ENCODE results near the gene PTPN3. TPM values are rescaled to one million over a fixed set of nuclear protein-coding genes. Genes with fewer than 3 reads are reported as not detected.

The PTPN3 gene
- total RNA-seq, 1 experiment from 2014 or later, result 1.1 TPM

DNA sequence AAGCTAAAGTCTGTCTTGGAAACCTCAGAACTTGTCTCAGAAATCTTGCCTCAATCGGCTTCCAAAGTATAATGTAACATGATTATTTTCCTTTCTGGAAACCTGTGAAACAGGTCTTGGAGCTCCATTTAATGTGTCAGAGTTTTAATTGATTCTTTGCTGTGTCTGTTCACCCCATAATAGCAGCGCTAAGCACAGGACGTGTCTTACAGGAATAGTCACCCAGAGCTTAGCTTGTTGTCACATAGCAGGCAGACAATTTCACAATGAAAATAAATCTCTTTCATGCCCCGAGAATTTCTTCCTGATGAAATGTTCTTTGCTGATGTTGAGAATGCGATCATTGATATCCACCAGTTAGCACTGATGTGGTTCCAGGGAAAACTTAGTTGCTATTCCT is 40.2 kb upstream of the PTPN3 start:
- CTCF ChIA-PET, result no interaction called here

DNA sequence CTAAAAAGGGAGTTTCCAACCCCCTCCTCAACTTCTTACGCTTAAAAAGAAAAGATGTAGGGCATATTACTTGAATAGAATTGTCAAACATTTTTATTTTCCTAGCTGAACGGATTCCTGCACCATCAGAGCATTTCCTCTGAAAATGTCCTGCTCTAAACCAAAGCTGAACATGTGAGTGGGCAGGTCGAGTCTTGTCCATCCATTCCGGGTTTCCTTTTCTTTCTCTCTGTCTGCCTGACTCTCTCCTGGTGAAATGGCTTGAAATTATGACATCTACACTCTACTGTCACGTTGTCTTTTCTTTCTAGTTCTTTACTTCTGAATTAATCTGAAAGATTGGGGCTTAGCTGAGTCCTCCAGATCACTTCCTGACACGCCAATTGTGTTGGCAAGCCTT is 39.2 kb upstream of the PTPN3 start:
- no peak overlapping the region for H3K4me3 ChIP-seq (ENCODE audit: low read depth, low read length, poor library complexity, severe bottlenecking)
- peaks cover 19% of the 10 kb centered on the region for H3K27me3 ChIP-seq (replicated peaks; ENCODE audit: insufficient read depth, low read depth, low read length, poor library complexity)
- no peaks in the 10 kb centered on the region for H3K9me3 ChIP-seq (ENCODE audit: low read depth, low read length, poor library complexity, severe bottlenecking)
- no peaks in the 10 kb centered on the region for H3K4me1 ChIP-seq (ENCODE audit: insufficient read depth, low read length, poor library complexity, severe bottlenecking)
- no TSS peak for BruUV-seq (replicated peaks)
- no peak overlapping the region for H3K27ac ChIP-seq (ENCODE audit: low read depth, low read length, poor library complexity, severe bottlenecking)
- TF ChIP-seq, protein P1, sequence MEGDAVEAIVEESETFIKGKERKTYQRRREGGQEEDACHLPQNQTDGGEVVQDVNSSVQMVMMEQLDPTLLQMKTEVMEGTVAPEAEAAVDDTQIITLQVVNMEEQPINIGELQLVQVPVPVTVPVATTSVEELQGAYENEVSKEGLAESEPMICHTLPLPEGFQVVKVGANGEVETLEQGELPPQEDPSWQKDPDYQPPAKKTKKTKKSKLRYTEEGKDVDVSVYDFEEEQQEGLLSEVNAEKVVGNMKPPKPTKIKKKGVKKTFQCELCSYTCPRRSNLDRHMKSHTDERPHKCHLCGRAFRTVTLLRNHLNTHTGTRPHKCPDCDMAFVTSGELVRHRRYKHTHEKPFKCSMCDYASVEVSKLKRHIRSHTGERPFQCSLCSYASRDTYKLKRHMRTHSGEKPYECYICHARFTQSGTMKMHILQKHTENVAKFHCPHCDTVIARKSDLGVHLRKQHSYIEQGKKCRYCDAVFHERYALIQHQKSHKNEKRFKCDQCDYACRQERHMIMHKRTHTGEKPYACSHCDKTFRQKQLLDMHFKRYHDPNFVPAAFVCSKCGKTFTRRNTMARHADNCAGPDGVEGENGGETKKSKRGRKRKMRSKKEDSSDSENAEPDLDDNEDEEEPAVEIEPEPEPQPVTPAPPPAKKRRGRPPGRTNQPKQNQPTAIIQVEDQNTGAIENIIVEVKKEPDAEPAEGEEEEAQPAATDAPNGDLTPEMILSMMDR (conservative IDR thresholded peaks at IDR 0.05; ENCODE audit: low read depth, low read length), result no peak
- no peak for TF ChIP-seq EZH2 (IDR thresholded peaks at IDR 0.05; ENCODE audit: borderline replicate concordance, low read depth, low read length, poor library complexity, severe bottlenecking)
- H3K36me3 ChIP-seq (ENCODE audit: insufficient read depth, low read length, poor library complexity, severe bottlenecking), result no peaks in the 10 kb centered on the region
- no peak for DNase-seq (ENCODE audit: low spot score)
- intact Hi-C loops (cut with micrococcal nuclease; ENCODE audit: unreplicated experiment), result no loop called here
- ChIA-PET POLR2A (ENCODE audit: low non-redundant PET) (no interaction called here), CTCF (no interaction called here)

More for the DNA sequence above, 40.2 kb upstream of the PTPN3 start:
- Histone ChIP-seq H3K36me3 (ENCODE audit: insufficient read depth, low read length, poor library complexity, severe bottlenecking) (no peaks in the 10 kb centered on the region), H3K4me3 (ENCODE audit: low read depth, low read length, poor library complexity, severe bottlenecking) (no peak overlapping the region), H3K27me3 (replicated peaks; ENCODE audit: insufficient read depth, low read depth, low read length, poor library complexity) (peaks cover 19% of the 10 kb centered on the region), H3K27ac (ENCODE audit: low read depth, low read length, poor library complexity, severe bottlenecking) (no peak overlapping the region), H3K4me1 (ENCODE audit: insufficient read depth, low read length, poor library complexity, severe bottlenecking) (no peaks in the 10 kb centered on the region), H3K9me3 (ENCODE audit: low read depth, low read length, poor library complexity, severe bottlenecking) (no peaks in the 10 kb centered on the region)
- POLR2A ChIA-PET (ENCODE audit: low non-redundant PET), result no interaction called here
- no peak for TF ChIP-seq EZH2 (IDR thresholded peaks at IDR 0.05; ENCODE audit: borderline replicate concordance, low read depth, low read length, poor library complexity, severe bottlenecking)
- TF ChIP-seq, protein P1 (conservative IDR thresholded peaks at IDR 0.05; ENCODE audit: low read depth, low read length), result no peak
- BruUV-seq (replicated peaks), result no TSS peak
- no peak for DNase-seq (ENCODE audit: low spot score)
- intact Hi-C loops (cut with micrococcal nuclease; ENCODE audit: unreplicated experiment), result no loop called here

DNA sequence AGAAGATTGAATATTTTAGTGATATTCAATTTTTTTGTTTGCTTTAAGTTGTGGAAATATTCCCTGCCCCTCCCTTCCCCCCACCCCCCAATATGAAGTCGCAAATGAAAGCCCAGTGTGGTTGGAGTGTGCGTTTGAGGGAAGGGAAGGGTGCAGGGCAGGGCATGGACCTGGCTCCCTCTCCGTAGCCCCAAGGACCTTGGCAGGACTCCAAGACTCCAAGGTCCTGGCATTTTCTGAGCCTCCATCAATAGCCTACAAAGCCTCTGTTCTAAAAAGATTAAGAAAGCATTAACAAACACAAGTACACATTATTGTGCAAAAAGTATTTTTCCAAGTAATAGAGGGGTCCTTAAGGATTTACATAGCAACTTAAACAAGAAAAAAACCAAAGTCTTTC is 38.8 kb upstream of the PTPN3 start:
- peaks cover 19% of the 10 kb centered on the region for H3K27me3 ChIP-seq (replicated peaks; ENCODE audit: insufficient read depth, low read depth, low read length, poor library complexity)
- H3K27ac ChIP-seq (ENCODE audit: low read depth, low read length, poor library complexity, severe bottlenecking), result no peak overlapping the region
- H3K4me3 ChIP-seq (ENCODE audit: low read depth, low read length, poor library complexity, severe bottlenecking), result no peak overlapping the region
- no TSS peak for BruUV-seq (replicated peaks)
- no peaks in the 10 kb centered on the region for H3K36me3 ChIP-seq (ENCODE audit: insufficient read depth, low read length, poor library complexity, severe bottlenecking)
- H3K9me3 ChIP-seq (ENCODE audit: low read depth, low read length, poor library complexity, severe bottlenecking), result no peaks in the 10 kb centered on the region
- no peak for TF ChIP-seq EZH2 (IDR thresholded peaks at IDR 0.05; ENCODE audit: borderline replicate concordance, low read depth, low read length, poor library complexity, severe bottlenecking)
- TF ChIP-seq, protein P1 (conservative IDR thresholded peaks at IDR 0.05; ENCODE audit: low read depth, low read length), result no peak
- intact Hi-C loops (cut with micrococcal nuclease; ENCODE audit: unreplicated experiment), result no loop called here
- CTCF ChIA-PET, result no interaction called here
- POLR2A ChIA-PET (ENCODE audit: low non-redundant PET), result no interaction called here
- H3K4me1 ChIP-seq (ENCODE audit: insufficient read depth, low read length, poor library complexity, severe bottlenecking), result no peaks in the 10 kb centered on the region
- no peak for DNase-seq (ENCODE audit: low spot score)
